GM19099 (cell line): Measurements from ENCODE around the gene CRYBG2.

Experiments used
- POLR2A ChIP-seq: IDR thresholded peaks from 3 replicates; pipeline ENCODE4 v1.6.1; 2011; ENCODE audit warnings: low read depth; ENCODE audit not compliant: insufficient read length; ENCODE audit errors: extremely low read depth

Gene CRYBG2

DNA sequence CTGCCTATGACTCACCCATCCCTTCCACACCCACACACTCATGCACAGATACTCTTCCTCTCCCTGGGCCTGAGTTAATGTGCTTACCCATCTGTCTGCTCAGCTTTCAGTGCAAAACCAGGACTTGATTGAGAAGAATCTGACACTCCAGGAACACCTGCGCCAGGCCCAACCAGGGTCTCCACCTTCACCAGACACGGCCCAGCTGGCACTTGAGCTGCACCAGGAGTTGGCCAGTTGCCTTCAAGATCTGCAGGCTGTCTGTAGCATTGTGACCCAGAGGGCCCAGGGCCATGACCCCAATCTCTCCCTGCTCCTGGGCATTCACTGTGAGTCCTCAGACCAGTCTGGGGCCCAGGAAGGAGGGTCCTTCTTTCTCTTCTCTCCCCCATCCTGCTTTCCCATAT lies 77.5 kb downstream of the CRYBG2 start:
- no peak for TF ChIP-seq POLR2A

DNA sequence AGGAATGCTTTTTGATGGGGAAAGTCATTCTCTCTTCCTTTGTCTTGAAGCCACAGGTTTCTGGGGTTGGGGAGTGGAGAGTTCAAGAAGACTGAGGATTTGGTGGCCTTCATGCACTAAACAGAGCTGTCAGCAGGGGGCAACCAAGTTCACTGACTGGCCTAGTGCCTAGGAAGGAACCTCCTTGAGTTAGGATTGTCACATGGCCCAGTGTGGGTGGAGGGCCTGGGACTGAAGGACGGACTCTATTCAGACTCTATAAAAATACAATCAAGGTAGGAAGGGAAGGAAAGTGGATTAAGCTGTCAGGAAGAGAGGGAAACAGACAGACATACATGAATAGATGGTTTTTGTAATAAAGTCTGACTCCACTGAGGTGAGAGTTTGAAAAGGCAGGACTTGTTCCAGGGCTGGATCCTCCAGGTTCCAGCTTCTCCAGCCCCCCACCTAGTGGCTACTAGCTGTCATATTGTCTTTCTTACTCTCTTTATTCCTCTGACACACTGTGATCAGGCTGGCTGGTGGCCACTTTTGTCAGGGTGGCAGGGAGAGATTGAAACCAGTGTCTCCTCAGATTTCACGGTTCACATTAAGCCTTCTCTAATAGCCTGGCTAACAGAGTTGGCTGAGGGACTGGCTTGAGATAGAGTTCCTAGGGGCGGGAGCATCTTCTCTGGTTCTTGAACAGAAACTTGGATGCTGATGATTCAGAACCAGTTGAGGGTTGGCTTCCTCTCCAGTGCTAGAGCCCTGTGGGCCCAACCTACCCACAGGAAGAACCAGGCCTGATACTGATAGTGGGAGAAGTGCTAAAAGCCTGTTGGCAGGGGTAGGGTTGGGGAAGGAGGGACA lies 78.1 kb downstream of the CRYBG2 start:
- no peak for TF ChIP-seq POLR2A

DNA sequence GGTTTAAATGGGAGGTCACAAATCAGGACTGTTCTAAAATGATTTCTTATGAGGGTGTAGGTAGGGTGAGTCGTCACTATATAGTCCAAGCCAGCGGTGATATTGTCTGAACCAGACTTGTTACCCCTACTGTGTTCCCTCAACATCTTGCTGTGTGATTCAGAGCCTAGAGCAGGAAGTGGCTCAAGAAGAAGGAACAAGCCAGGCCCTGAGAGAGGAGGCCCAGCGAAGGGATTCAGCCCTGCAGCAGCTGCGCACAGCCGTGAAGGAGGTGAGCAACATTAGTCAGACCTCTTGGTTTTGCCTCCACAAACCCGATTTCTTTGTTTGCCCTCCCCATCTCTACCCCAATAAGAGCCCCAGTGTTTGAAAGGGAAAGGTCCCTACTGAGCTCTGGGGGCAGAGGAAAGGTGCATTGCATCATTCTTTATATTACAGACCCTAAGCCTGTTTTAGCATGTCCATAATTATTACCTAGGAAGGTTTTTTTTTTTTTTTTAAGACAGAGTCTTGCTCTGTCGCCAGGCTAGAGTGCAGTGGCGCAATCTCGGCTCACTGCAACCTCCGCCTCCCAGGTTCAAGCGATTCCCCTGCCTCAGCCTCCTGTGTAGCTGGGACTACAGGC lies 79.0 kb downstream of the CRYBG2 start:
- no peak for TF ChIP-seq POLR2A
